Right ventricle myocardium inferior (tissue), 1 donor: ENCODE results near the gene ICAM4. TPM values are rescaled to one million over a fixed set of nuclear protein-coding genes. Genes with fewer than 3 reads are reported as not detected.
A peak's percentile ranks its signal among the peaks of the same experiment; 100 is the strongest.
"Not testable (repeated sequence)": the region's sequence is repeated elsewhere in the genome, so short reads cannot be mapped to it uniquely, and the experiment has no call there.

Experiments
- ATAC-seq: fragments of 200-7000 bp; cut with Tn5 transposase; one replicate; pipeline ENCODE4 v1.9.1; 2020; ENCODE audit warnings: mild to moderate bottlenecking, moderate library complexity
- DNase-seq: peaks from one replicate; pipeline ENCODE4 v3.0.0; 2021; ENCODE audit errors: missing footprints
- intact Hi-C: fragments of 100-400 bp; cut with DNase I; formaldehyde crosslinking; loops from one replicate; pipeline ENCODE4 v1.11.0; 2022
- long read RNA-seq: library from polyadenylated mRNA; unstranded; transcript quantifications from one replicate; pipeline ENCODE4 v2.0.0, GENCODE V29; 2021
- total RNA-seq: library from RNA; stranded (reverse); fragmentation: NEBNext Ultra II Directional; extraction: Animal tissue kit (Norgen Biotek cat#: 25700); gene quantifications from one replicate; pipeline ENCODE4 v1.2.1, GENCODE V29; 2021
- donor health status: DM: no; HTN: yes; CAD: no; lungs with severe emphysema.

Gene ICAM4, protein sequence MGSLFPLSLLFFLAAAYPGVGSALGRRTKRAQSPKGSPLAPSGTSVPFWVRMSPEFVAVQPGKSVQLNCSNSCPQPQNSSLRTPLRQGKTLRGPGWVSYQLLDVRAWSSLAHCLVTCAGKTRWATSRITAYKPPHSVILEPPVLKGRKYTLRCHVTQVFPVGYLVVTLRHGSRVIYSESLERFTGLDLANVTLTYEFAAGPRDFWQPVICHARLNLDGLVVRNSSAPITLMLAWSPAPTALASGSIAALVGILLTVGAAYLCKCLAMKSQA
- total RNA-seq: 0.30 TPM
- long read RNA-seq: 0 reads

DNA sequence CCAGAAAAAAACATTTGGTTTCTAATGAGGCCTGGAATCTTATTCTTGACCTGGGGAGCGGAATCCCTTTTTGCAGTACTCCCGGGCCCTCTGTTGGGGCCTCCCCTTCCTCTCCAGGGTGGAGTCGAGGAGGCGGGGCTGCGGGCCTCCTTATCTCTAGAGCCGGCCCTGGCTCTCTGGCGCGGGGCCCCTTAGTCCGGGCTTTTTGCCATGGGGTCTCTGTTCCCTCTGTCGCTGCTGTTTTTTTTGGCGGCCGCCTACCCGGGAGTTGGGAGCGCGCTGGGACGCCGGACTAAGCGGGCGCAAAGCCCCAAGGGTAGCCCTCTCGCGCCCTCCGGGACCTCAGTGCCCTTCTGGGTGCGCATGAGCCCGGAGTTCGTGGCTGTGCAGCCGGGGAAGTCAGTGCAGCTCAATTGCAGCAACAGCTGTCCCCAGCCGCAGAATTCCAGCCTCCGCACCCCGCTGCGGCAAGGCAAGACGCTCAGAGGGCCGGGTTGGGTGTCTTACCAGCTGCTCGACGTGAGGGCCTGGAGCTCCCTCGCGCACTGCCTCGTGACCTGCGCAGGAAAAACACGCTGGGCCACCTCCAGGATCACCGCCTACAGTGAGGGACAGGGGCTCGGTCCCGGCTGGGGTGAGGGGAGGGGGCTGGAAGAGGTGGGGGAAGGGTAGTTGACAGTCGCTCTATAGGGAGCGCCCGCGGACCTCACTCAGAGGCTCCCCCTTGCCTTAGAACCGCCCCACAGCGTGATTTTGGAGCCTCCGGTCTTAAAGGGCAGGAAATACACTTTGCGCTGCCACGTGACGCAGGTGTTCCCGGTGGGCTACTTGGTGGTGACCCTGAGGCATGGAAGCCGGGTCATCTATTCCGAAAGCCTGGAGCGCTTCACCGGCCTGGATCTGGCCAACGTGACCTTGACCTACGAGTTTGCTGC lies at the start of gene ICAM4:
Gene ICAM4, plus strand, starts transcription at position 153 of the 935 bp plus-strand sequence. Its CDS starts 58 bp downstream, at position 211.
- DNase-seq (peak; percentile 91), ATAC-seq (peak; percentile 76)
- intact Hi-C loops: no loop called here

DNA sequence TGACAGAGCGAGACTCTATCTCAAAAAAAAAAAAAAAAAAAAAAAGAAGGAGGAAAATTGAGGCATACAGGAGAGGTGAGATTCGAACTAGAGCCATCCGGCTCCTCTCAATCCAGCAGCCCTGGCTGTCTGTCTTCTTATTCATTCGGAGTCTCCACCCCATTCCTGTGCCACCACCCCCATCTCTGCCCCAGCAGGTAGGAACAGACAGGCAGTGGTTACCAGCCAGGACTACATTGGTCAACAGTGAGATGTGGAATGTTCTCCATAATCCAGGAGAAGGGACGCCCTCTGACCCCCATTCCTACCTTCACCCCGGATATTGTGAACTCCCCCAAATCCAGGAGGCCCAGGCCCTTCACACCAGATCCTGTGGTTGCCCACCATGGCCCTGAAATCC lies 49.1 kb upstream of the ICAM4 start:
- DNase-seq: no peak
- intact Hi-C loops: loop anchor here (5.0 kb wide), 1 partner anchor 45 kb away; the partner anchor contains the start of gene DNMT1
- peak; percentile 1 for ATAC-seq

DNA sequence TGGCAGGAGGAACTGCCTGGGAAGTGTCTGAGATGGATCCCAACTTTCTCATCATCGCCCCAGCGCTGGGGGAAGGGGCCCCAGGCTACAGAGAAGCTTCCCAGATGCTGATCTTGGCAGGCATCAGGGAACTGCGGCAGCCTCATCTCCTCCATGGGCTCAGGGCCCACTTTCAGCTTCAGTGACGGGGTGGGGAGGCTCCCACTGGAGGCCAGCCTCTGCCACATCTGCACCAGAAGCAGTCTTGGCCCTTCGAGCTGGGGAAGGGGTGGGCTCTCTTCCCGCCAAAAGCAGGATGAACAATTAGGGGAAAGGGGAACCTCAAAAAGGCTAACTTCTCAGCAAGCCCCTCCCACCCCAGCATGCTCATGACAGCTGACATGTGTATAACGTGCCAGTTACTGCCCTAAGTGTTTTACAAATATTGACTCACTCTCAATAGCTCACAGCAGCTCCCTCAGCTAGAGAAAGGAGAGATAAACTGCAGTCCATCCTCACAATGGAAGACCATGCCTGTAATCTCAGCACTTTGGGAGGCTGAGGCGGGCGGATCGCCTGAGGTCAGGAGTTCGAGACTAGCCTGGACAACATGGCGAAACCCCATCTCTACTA lies 48.5 kb upstream of the ICAM4 start:
- peak; percentile 85 for ATAC-seq
- intact Hi-C loops: loop anchor here (5.0 kb wide), 1 partner anchor 46 kb away; the partner anchor contains the start of gene DNMT1
- peak; percentile 87 for DNase-seq

DNA sequence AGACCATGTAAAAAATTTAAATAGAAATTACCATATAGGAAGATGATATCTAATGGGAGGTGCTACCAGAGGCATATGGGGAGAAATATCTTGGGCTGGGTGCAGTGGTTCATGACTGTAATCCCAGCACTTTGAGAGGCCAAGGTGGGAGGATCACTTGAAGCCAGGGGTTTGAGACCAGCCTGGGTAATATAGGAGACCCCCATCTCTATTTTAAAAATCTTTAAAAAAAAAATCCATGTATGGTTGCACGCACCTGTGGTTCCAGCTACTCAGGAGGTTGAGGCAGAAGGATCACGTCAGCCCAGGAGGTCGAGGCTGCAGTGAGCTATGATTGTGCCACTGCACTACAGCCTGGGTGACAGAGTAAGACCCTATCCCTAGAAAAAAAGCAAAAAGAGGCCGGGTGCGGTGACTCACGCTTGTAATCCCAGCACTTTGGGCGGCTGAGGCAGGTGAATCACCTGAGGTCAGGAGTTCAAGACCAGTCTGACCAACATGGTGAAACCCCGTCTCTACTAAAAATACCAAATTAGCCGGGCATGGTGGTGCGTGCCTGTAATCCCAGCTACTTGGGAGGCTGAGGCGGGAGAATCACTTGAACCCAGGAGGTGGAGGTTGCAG lies 44.8 kb upstream of the ICAM4 start:
- DNase-seq, ATAC-seq, intact Hi-C loops: not testable (repeated sequence)

DNA sequence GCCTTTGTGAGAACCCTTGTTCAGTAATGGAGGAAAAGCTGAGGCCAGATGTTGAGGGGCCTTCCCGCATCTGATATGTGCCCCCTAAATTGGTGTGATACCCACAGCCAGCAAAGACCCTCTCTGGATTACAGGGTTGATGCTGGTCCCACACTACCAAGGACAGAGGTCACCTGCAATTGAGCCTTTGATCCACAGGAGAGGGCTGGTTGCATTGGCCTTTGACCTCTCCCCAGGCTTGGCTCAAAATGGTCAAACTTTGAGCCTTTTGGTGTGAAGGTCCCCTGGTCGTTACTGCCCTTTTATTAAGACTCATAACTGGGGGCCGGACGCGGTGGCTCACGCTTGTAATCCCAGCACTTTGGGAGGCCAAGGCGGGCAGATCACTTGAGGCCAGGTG lies 43.1 kb upstream of the ICAM4 start:
- ATAC-seq (no peak), DNase-seq (no peak)
- intact Hi-C loops: no loop called here

DNA sequence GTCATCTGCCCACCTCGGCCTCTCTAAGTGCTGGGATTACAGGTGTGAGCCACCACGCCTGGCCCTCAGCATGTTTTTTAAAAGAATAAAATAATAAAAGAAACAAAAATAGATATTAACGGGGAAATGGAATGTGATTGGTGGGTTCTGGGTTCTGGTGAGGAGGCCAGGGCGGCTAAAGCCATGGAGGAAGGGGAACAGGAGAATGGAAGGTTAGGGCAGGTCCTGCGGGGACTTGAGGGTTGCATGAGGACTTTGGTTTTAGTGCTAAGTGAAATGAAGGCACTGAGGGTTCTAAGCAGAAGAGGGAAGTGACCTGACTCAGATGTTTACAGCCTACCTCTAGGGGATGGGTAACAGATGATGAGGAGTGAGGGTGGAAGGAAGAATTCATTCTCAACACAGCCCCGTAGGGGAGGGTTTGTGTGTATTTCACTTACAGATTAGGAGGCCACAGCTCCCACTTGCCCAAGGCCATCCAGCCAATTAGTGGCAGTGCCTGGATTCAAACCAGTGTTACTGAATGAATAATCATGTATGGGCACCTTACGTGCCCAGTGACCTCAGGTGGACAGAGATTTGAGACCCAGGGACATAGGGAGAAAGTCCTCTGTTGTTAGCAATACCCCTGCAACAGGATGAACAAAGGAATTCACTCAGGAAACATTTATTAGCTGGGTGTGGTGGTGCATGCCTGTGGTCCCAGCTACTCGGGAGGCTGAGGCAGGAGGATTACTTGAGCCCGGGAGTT lies 41.4 kb upstream of the ICAM4 start:
- ATAC-seq: no peak
- intact Hi-C loops: no loop called here
- no peak for DNase-seq

DNA sequence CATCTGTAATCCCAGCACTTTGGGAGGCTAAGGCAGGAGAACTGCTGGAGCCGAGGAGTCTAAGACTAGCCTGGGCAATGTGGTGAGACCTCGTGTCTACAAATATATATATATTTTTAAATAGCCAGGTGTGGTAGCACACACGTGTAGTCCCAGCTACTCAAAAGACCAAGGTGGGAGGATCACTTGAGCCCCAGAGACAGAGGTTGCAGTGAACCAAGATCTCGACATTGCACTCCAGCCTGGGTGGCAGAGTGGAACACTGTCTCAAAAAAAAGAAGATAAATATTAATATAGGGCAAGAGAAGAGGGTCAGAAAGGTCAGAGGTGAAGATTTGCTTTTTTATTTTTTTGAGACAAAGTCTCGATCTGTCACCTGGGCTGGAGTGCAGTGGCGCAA lies 40.2 kb upstream of the ICAM4 start:
- DNase-seq: no peak
- no peak for ATAC-seq
- intact Hi-C loops: no loop called here

DNA sequence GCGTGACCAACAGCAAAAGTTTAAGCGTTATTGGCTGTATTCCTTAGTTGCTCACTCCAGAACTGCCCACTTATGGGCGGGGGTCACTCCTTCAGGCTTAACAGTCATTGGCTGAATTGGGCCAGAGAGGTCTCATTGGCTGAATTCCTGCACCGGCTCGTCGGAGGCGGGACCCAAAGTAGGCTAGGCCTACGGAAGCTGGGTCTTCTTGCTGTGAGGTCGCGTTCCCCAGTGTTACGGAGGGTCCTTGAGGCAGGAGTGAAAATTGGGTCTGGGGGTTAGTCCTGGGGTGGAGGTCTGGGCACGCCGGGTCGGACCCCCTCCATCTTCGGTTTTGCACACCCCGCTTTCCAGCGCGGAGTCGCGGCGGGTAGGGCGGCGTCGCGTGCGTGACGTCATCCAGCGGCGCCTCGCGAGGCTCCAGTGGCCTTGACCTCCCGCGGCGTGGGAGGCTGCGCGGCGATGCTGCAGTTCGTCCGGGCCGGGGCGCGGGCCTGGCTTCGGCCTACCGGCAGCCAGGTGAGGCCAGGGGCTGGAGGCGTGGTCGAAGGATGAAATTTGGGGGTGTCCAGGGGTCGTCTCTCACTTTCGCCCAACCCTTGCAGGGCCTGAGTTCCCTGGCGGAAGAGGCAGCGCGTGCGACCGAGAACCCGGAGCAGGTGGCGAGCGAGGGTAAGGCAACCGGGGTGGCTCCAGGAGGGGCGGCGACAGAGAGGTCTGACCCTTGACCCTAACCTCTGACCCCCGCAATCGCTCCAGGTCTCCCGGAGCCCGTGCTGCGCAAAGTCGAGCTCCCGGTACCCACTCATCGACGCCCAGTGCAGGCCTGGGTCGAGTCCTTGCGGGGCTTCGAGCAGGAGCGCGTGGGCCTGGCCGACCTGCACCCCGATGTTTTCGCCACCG lies 34.7 kb upstream of the ICAM4 start, which contains the start of gene MRPL4:
Gene MRPL4, plus strand, starts transcription at position 423 of the 903 bp plus-strand sequence. Its CDS starts 40 bp downstream, at position 463.
- intact Hi-C loops: loop anchor here (2.0 to 5.0 kb wide), 2 partner anchors 57 to 320 kb away; partner anchors contain the start of gene DNMT1
- DNase-seq: peak; percentile 96

DNA sequence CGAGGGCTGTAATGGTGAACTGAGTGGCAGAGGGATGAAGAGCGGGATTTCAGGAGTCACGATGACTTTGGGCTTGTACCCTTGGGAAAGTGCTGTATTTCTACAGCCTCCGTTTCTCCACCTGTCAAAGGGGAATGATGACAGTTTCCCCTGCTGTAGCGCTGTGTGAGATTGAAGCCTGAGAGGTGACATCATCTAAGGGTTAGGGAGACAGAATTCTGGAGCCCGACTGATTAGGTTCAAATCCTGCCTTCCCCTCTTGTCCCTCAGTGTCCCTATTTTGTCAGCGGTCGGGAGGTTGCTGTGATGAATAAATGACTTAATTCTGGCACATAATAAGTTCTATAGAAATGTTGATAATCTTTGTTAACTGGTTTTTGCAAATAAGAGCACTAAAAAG lies 34.0 kb upstream of the ICAM4 start:
- DNase-seq: no peak
- intact Hi-C loops: loop anchor here (5.0 kb wide), 1 partner anchor 320 kb away; no protein-coding TSS in a partner anchor
- no peak for ATAC-seq

More for the DNA sequence above, 34.7 kb upstream of the ICAM4 start, which contains the start of gene MRPL4:
- ATAC-seq: peak; percentile 94

DNA sequence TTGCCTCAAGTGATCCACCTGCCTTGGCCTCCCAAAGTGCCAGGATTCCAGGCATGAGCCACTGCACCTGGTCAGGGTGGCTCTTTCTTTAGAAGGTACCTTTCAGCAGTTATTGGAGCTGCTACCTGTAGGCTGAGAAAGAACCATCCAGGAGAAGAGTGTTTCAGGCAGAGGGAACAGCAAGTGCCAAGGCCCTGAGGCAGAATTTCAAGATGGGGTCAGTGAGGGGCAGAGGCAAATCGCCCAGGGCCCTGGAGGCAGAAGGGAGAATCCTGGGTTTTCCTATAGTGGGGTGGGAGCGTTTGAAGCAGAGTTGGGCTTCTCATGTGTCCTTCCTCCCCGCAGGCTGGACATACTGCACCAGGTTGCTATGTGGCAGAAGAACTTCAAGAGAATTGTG lies 32.5 kb upstream of the ICAM4 start:
- ATAC-seq (no peak), DNase-seq (no peak)
- intact Hi-C loops: loop anchor here (5.0 kb wide), 1 partner anchor 322 kb away; no protein-coding TSS in a partner anchor

DNA sequence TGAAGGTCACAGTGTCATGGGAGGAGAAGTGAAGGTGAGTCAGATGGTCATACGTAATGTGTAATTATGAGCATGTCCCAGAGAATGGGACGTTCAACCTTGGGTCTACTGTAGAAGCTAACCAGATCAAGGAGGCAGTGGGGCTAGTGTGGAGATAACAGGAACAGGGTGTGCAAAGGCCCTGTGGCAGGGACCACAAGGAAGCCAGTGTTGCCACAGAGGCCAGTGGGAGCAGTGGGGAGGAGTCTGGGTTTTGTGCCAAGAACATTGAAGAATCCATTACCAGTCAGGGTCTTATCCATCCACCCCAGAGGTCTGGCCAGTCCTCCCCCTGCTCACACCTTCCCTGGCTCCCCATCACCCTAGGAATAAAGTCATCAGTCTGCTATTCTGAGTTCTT lies 31.4 kb upstream of the ICAM4 start:
- DNase-seq (no peak), ATAC-seq (no peak)
- intact Hi-C loops: no loop called here

DNA sequence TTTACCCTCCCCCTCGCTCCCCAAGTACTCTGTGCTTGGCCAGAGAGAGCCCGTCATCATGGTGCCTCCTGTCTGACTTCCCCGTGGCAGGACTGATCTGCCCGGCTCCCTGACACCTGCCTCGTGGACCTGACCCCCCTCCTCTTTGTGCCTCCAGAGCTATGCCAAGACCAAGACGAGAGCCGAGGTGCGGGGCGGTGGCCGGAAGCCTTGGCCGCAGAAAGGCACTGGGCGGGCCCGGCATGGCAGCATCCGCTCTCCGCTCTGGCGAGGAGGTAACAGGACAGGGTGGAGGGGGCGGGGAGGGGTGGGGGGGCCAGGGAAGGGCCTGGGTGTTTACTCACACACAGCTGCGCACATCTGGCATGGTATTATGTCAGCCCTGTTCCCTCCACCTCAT lies 30.2 kb upstream of the ICAM4 start:
- ATAC-seq (no peak), DNase-seq (no peak)
- intact Hi-C loops: no loop called here

DNA sequence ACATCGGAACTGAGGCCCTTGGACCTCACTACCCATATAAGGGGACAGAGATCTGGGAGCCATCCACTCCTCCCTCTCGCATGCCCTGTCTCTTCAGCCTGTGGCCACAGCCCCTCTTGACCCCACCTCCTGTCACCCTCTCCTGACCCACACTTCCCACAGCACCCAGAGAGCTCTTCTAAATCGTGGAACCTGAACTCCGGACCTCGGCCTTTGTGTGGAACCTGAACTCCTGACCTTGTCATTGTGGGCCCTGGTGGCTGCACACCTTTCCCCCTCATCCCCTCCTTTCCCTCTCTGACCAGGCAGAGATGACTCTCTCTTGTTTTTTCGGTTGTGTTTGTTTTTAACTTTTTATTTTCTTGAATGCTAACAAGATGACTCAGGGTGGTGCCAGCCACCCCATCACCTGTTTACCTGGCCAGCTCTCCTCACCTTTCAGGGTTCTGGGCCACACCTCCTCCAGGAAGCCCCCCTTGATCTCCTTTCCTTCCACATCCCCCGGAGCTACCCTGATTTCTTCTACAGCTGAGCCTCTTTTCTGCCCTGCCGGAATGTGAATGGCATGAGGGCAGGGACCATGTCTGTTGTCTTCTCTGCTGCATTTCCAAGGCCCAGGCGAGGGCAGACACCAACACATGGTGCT lies 29.7 kb upstream of the ICAM4 start:
- no peak for DNase-seq
- intact Hi-C loops: no loop called here

DNA sequence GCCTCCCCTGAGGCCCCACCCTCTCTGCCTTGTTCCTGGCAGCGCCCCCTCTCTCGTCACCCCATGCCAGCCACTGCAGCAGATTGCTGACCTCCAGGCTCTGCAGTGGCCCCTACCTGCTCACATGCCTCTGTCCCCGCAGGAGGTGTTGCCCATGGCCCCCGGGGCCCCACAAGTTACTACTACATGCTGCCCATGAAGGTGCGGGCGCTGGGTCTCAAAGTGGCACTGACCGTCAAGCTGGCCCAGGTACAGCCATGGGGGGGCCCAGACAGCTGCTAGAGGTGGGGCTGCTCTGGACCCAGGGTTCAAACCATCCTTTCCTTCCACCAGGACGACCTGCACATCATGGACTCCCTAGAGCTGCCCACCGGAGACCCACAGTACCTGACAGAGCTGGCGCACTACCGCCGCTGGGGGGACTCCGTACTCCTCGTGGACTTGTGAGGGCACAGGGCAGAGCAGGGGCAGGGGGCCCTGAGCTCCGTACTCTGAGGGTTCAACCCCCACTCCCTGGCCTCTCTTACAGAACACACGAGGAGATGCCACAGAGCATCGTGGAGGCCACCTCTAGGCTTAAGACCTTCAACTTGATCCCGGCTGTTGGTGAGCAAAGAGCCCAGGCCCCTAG lies 28.6 kb upstream of the ICAM4 start:
- no peak for ATAC-seq
- intact Hi-C loops: no loop called here

More for the DNA sequence above, 29.7 kb upstream of the ICAM4 start:
- ATAC-seq: no peak

DNA sequence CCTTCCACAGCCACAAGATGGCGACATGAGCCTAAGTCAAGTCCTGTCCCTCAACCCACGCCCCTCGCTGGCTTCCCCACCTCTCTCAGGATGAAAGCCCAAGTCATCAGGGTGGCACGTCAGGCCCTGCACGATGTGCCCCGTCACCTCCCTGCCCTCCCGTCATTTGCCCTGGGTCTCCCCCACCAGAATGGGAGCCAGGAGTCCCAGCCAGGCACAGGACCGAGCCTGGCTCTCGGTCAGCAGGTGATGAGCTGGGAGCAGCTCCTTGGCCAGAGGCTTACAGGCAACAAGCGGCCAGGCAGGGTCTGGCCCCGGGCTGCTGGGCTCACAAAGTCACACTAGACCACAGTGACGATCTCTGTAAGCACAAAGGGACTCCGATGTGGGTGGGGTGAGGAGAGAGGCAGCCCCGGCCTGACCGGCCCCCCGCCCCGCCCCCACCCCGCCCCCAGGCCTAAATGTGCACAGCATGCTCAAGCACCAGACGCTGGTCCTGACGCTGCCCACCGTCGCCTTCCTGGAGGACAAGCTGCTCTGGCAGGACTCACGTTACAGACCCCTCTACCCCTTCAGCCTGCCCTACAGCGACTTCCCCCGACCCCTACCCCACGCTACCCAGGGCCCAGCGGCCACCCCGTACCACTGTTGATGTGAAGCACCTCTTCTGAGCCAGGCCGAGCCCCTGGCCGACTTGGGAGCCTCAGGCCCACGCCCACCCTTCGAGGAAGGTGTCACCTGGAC lies 27.4 kb upstream of the ICAM4 start:
- peak; percentile 86 for DNase-seq
- intact Hi-C loops: no loop called here
- ATAC-seq: peak; percentile 62

More for the DNA sequence above, 28.6 kb upstream of the ICAM4 start:
- DNase-seq: no peak
